HFF-Myc (cell line): Measurements from ENCODE around the gene GPR31.
A peak's percentile ranks its signal among the peaks of the same experiment; 100 is the strongest.
"Not testable (repeated sequence)": the region's sequence is repeated elsewhere in the genome, so short reads cannot be mapped to it uniquely, and the experiment has no call there.

ENCODE experiments used
- DNase-seq: peaks from one replicate; pipeline ENCODE4 v3.0.0-alpha.2; 2011; ENCODE audit warnings: low read depth; ENCODE audit errors: extremely low read depth
- H3K4me3 ChIP-seq: replicated peaks from 2 replicates; pipeline ENCODE4 v1.5.1; 2011; ENCODE audit warnings: low read depth, mild to moderate bottlenecking, control low read depth, low read length
- TF ChIP-seq, protein P1 (sequence below): IDR thresholded peaks from 2 replicates; pipeline ENCODE4 v1.5.1; 2012; ENCODE audit warnings: mild to moderate bottlenecking, low read depth, low read length, control low read depth; ENCODE audit errors: missing control alignments

GPR31 gene

DNA sequence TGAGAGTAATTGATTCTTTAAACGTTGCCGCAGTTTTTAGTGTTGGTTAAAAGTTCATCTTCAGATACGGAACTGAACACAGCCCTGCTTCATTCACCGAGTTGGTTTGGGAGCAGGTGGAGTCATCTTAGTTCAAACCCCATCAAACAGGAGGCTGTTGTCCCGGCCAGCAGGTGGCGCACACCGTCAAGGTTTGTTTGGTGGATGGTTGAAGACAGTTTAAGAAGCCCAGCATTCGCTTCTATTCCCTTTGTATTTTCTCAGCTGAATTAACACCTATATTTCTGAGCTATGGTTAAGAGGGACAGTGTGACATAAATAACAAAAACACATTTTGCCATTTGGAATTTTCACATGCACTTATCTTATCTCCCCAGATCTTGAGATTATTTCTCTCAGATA is 25.1 kb upstream of the GPR31 start:
- not testable (repeated sequence) for H3K4me3 ChIP-seq, DNase-seq
- TF ChIP-seq, protein P1, sequence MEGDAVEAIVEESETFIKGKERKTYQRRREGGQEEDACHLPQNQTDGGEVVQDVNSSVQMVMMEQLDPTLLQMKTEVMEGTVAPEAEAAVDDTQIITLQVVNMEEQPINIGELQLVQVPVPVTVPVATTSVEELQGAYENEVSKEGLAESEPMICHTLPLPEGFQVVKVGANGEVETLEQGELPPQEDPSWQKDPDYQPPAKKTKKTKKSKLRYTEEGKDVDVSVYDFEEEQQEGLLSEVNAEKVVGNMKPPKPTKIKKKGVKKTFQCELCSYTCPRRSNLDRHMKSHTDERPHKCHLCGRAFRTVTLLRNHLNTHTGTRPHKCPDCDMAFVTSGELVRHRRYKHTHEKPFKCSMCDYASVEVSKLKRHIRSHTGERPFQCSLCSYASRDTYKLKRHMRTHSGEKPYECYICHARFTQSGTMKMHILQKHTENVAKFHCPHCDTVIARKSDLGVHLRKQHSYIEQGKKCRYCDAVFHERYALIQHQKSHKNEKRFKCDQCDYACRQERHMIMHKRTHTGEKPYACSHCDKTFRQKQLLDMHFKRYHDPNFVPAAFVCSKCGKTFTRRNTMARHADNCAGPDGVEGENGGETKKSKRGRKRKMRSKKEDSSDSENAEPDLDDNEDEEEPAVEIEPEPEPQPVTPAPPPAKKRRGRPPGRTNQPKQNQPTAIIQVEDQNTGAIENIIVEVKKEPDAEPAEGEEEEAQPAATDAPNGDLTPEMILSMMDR = peak; percentile 26

DNA sequence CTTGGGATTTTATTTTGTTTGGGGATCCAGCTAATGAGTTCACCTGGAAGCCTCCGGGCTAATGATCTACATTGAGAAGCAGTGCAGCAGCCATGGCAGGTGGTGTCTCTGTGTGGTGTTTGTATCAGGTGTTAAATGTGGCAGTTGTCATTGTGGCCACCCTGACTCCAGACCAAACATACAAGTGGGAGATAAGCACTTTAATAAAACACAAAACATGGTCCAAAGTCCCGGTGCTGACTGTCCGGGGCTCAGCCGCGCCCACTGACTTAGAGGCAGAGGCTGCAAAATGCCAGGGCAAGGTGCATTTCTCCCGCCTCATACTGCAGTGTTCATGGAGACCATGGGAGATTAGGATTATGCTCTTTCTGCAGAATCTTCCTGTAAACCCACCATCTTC is 23.6 kb upstream of the GPR31 start:
- not testable (repeated sequence) for DNase-seq, H3K4me3 ChIP-seq

DNA sequence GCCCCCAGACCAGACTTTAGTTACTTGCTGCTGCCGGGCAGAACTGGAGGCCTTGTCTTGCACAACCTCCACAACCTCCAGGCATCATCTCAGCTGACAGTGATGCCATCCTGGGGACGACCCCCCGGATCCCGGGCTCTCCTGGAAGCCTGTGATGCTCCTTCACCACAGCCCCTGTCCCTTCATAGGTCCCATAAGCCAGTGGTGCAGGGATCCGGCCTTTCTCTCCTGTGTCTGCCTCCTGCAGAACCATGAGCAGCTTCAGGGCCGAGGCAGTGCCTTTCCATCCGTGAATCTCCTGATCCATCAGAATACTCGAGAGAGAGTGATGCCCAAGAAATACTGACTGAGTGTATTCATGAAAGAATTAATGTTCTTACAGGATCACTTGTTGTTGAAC is 22.3 kb upstream of the GPR31 start:
- DNase-seq, H3K4me3 ChIP-seq: not testable (repeated sequence)

DNA sequence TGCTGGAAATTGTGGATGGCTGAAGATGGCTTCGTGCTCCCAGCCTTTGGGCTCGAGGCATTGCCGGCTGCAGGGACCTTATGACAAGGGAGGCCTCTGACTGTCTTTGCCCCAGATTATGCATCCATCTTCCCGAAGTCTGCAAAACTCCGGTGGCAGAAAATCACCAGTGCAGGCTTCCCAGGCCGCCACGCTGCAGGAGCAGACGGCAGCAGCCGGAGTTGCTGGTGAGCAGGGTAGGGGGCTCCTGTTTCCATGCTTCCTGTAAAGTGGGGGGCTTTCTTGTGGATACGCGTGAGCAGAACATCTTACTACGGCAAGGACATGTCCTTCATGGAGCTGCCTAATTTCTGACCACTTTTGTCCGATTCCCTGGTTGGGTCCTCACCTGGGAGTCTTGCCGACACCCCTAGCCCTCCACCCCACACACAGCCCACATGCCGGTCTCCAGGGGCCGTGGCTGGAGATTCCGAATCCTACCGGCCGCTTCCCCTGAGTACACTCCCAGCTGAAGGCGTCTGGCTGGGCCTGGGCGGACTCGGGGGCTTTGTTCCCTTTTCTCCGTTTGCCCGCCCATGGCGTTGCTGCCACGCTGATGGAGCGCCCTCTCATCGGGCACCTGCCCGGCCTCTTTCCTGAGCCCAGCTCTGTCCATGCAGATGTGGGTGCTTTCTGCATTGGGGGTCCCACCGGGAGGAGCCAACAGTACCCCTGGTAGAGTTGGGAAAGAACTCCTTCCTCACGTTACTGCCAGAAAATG is 21.3 kb upstream of the GPR31 start:
- not testable (repeated sequence) for DNase-seq, H3K4me3 ChIP-seq

DNA sequence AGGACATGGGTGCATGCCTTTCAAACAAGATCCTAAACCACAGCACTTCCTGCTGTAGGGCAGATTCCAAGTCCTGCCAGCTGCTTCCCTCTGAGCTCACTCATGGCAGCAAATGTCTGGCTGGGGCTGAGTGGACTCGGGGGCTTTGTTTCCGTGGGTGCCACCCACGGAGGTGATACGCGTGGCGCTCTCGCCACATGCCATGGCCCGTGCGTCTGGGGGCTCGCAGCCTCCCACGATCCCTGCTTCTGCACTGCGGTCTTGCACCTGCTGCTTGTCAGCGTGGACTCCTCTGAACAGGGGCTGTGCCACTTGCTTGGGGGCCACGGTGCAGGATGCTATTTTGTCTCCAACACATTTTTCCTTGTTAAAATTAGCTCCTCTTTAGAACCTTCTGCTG is 19.5 kb upstream of the GPR31 start:
- not testable (repeated sequence) for H3K4me3 ChIP-seq, DNase-seq

DNA sequence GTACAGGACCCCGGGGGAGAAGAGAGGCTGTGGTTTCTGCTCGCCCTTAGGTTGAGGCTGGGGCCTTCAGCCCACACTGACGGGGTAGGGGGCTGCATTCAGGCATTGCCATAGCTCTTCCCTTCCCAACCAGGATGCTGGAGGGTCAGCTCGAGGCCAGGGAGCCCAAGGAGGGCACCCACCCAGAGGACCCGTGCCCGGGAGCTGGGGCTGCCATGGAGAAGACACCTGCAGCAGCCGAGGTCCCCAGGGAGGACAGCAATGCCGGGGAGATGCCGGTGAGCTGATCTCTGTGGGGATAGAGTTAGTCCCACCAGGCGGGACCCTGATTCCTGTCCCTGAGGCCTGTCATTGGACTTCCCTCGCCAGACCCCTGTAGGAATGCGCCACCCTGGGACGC is 14.2 kb upstream of the GPR31 start:
- not testable (repeated sequence) for DNase-seq, H3K4me3 ChIP-seq

DNA sequence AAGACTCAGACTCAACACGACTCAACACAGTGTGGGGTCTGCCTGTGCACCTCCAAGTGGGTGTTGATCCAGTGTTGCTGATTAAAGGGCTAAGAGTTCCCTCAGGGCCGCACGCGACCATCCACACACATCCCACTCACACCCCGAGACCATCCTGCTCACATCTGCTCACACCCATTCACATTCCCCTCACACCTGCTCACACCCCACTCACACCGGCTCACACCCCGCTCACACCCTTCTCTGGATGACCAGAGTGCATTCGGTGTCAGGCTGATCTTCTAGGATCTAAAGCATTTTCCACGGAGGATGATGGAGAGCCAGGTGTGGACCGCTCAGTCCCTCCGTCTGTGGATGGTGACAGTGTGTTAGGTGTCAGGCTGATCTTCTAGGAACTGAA is 13.5 kb upstream of the GPR31 start:
- H3K4me3 ChIP-seq, DNase-seq: not testable (repeated sequence)

DNA sequence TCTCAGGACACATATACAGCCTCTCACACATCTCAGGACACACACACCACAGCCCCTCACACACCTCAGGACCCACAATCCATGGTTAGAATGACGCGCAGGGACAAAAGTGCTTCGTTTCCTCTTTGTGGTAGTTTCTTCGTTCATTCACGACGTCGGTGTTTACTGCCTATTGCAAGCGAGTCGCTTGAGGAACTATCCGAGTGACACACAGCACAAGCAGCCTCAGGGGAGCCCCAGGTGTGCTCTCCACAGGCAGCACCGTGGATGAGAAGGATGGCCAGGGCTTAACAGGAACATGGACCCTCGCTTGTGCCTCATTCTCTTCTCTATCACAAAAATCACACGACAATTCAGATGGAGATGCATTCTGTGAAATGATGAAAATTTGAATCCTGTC is 12.1 kb upstream of the GPR31 start:
- not testable (repeated sequence) for DNase-seq, H3K4me3 ChIP-seq

DNA sequence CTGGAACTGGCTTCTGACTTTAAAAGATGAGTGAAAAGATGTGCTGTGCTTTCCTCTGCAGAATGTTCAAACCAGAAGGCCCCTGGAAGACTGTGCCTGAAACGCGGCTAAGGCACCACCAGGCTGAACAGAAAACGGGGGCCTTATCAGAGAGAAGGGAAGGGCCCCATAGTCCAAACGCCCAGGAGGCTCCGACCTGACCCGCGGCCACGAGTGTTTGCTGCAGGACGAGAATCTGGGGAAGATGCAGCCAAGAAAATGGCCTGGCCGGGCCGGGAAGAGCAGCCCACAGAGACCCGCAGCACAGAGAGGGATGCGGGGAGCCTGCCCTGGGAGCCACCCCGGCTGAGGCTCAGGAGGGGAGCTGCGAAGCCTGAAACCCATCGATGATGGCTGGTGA is 10.5 kb upstream of the GPR31 start:
- not testable (repeated sequence) for DNase-seq, H3K4me3 ChIP-seq

DNA sequence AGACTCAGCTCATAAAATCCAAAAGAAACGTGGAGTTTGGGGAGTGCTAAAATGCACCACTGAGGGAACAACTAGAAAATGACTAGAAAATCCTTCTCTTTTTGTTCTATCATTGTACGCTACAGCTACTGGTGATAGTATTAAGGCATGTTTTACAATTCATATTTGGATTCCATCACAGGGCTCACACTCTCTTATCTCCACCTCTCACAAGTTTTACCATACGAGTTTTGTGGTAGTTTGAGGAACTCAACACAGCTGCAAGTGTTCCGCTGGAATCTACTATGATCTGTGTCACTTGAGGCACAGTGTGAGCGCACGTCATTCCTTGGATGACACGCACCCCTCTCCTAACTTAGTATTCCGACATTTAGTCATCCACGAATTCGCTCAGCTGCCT is 9.9 kb upstream of the GPR31 start:
- not testable (repeated sequence) for H3K4me3 ChIP-seq, DNase-seq

DNA sequence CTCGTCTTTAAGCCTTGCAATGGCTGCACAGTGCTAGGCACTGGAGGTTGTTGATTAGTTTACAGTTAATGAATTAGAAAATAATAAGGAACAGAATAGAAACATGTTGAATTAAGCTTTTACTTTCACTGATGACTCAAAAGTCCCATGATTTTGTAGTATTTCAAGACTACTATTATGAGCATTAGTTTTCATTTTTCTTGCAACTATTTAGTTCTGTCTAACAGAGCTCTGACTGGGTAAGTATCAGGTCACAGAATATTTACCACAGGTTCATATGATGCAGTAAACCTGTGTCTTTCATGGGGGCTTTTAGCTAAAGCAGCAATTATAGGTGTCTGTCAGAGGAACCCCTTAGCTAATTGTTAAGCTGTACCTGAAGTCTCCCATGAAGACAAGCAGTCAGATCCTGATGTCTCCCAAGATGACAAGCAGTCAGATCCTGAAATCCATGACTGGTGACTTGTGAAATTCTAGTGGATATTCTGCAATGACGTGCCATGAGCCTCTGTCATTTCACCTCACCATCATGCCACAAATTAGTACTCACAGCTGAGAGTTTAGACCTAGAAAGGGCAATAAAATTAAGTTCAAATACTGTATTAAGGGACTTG is 8.2 kb upstream of the GPR31 start:
- TF ChIP-seq, protein P1 = no peak
- DNase-seq = no peak
- no peak overlapping the region for H3K4me3 ChIP-seq

DNA sequence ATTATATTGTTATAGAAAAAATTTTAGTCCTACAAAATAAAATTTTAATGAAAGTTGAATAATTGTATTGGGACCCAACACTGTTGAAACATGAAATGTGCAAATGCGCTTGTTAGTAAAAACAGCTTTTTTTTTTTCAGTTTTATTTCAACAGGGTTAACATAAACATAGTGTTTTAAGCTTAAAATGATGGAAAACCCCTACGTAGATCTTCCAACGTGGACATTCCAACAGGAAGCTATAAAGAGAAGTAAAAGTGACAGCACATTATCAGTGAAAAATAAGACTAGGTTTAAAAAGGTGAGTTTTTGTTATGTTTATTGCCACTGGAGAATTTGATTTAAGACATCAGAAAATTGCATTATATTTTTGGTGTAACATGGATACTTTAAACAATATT is 6.5 kb upstream of the GPR31 start:
- no peak for DNase-seq

More for the DNA sequence above, 6.5 kb upstream of the GPR31 start:
- no peak overlapping the region for H3K4me3 ChIP-seq
- TF ChIP-seq, protein P1 = no peak
